ENCODE results near the gene PBRM1. TPM values are rescaled to one million over a fixed set of nuclear protein-coding genes. Genes with fewer than 3 reads are reported as not detected.

Gene PBRM1
- total RNA-seq: 81.1 and 85.9 TPM in 2 replicates
- total RNA-seq (2013): 55.8 TPM
- polyA plus RNA-seq: 16.8 and 26.9 TPM in 2 replicates
- 62.3 and 85.2 TPM in 2 replicates for polyA minus RNA-seq

GRCh38 chr3:52685709-52686691 is at the start of gene PBRM1, which contains the start of gene GNL3:
Gene PBRM1, minus strand, starts transcription at chr3:52685913.
Gene GNL3, plus strand, starts transcription at chr3:52686032. Its CDS starts 61 bp downstream, at chr3:52686093.
- no peaks in the 10 kb centered on the region for H3K27me3 ChIP-seq (replicated peaks in 1 of 4; ENCODE audit: control extremely low read depth in 1 of 4, control insufficient read depth in 3 of 4, insufficient read depth in 4 of 4, low read length in 3 of 4)
- ChIA-PET POLR2A (interaction anchor here (3.1 kb wide), 1 partner anchor 20 kb away, joined by 9 read pairs; the partner anchor contains the start of genes GLT8D1 and SPCS1), CTCF (no interaction called here)
- H3K9ac ChIP-seq (ENCODE audit: low read length): peak within 1 kb of the TSS; percentile 82
- peaks cover 18% of the 10 kb centered on the region for H4K20me1 ChIP-seq (ENCODE audit: control insufficient read depth, insufficient read depth, low read length, poor library complexity, severe bottlenecking)
- peak within 1 kb of the TSS; percentile 88 for H3K4me2 ChIP-seq (replicated peaks; ENCODE audit: low read depth, low read length, poor library complexity, severe bottlenecking)
- H3K4me1 ChIP-seq (ENCODE audit: control insufficient read depth in 2 of 2, insufficient read depth in 2 of 2, low read length in 2 of 2): peaks cover 20 to 21% of the 10 kb centered on the region in 2 donors
- TF ChIP-seq EZH2 (IDR thresholded peaks at IDR 0.05; ENCODE audit: borderline replicate concordance, insufficient read depth, low read depth, low read length, poor library complexity, severe bottlenecking) (no peak), CTCF (IDR thresholded peaks at IDR 0.05) (no peak)
- no peaks in the 10 kb centered on the region for H3K9me3 ChIP-seq (ENCODE audit: control extremely low read depth in 1 of 3, control insufficient read depth in 2 of 3, insufficient read depth in 1 of 3, low read length in 2 of 3)
- peak within 1 kb of the TSS; percentile 67 to 90 (median 86) for H3K4me3 ChIP-seq (ENCODE audit: control extremely low read depth in 1 of 5, extremely low read depth in 1 of 5, insufficient read depth in 1 of 5, low read depth in 2 of 5, low read length in 4 of 5)
- DNase-seq (peak; percentile 98), ATAC-seq (ENCODE audit: low read depth) (peak; percentile 86)
- 0% methylated on average over 74 of the region's 82 CpGs for WGBS (ENCODE audit: insufficient coverage)
- intact Hi-C loops (cut with micrococcal nuclease): loop anchor here (1.0 to 5.0 kb wide), 7 partner anchors 20 to 661 kb away; partner anchors contain the start of genes DCP1A, NEK4, NISCH and RFT1
- peaks cover 0 to 41% of the 10 kb centered on the region in 2 experiments for H3K36me3 ChIP-seq (replicated peaks in 1 of 2; ENCODE audit: control extremely low read depth in 1 of 2, control insufficient read depth in 1 of 2, extremely low read depth in 1 of 2, insufficient read depth in 2 of 2, low read length in 1 of 2)
- peaks cover 36% of the 10 kb centered on the region for H3K4me1 Mint-ChIP-seq
- peak within 1 kb of the TSS; percentile 99 for H3K4me3 Mint-ChIP-seq
- no peaks in the 10 kb centered on the region for H3K9me3 Mint-ChIP-seq (ENCODE audit: insufficient read depth)
- H2AFZ ChIP-seq (ENCODE audit: insufficient read depth, low read depth, low read length, poor library complexity, severe bottlenecking): peak within 1 kb of the TSS; percentile 75
- peak within 1 kb of the TSS; percentile 92 to 97 for H3K27ac ChIP-seq (ENCODE audit: low read length in 2 of 2)
- H3K79me2 ChIP-seq (ENCODE audit: control insufficient read depth, insufficient read depth, low read length): peaks cover 64% of the 10 kb centered on the region
- H3K27me3 Mint-ChIP-seq: no peaks in the 10 kb centered on the region
- peak within 1 kb of the TSS; percentile 100 for H3K27ac Mint-ChIP-seq
